ENCODE data around the gene RAI14.

RAI14 gene

DNA sequence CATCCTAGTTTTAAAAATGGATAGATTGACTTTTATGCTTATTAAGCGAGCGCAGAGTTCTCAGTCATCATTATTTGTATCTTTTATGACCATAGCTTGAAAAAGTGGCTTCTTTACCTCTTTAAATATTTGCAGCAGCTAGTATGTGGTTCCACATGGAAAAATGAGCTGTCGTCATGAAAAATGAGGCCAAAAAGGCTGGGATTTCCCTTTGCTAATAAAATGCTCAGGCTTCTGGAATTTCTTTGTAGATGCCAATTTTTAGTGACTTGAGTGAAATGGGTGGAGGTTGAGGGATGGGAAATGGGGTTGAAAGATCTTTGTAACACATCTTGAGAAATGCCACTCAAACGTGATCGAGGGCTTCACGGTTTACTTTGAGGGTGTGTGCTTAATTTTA lies 35.2 kb downstream of the RAI14 start:
- Histone ChIP-seq H3K4me2 (ENCODE audit: low read length) (no peak overlapping the region), H3K36me3 (ENCODE audit: control insufficient read depth, low read length) (no peaks in the 10 kb centered on the region), H4K20me1 (ENCODE audit: control insufficient read depth, insufficient read depth, low read depth, low read length) (no peaks in the 10 kb centered on the region), H3K9me2 (replicated peaks; ENCODE audit: control insufficient read depth, low read length) (no peaks in the 10 kb centered on the region), H3K4me1 (ENCODE audit: control insufficient read depth, low read length) (no peaks in the 10 kb centered on the region), H3K9me3 (ENCODE audit: control insufficient read depth, insufficient read depth, low read length) (no peaks in the 10 kb centered on the region), H3K4me3 (ENCODE audit: low read length) (no peak overlapping the region), H3K79me2 (ENCODE audit: control insufficient read depth, low read length) (no peaks in the 10 kb centered on the region), H3K27ac (ENCODE audit: low read depth, low read length) (no peak overlapping the region), H3K27me3 (ENCODE audit: control insufficient read depth, low read length) (no peaks in the 10 kb centered on the region), H3F3A (ENCODE audit: control insufficient read depth, insufficient read depth) (no peaks in the 10 kb centered on the region)
- TF ChIP-seq, protein P1, sequence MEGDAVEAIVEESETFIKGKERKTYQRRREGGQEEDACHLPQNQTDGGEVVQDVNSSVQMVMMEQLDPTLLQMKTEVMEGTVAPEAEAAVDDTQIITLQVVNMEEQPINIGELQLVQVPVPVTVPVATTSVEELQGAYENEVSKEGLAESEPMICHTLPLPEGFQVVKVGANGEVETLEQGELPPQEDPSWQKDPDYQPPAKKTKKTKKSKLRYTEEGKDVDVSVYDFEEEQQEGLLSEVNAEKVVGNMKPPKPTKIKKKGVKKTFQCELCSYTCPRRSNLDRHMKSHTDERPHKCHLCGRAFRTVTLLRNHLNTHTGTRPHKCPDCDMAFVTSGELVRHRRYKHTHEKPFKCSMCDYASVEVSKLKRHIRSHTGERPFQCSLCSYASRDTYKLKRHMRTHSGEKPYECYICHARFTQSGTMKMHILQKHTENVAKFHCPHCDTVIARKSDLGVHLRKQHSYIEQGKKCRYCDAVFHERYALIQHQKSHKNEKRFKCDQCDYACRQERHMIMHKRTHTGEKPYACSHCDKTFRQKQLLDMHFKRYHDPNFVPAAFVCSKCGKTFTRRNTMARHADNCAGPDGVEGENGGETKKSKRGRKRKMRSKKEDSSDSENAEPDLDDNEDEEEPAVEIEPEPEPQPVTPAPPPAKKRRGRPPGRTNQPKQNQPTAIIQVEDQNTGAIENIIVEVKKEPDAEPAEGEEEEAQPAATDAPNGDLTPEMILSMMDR (IDR thresholded peaks at IDR 0.05; ENCODE audit: low read depth, low read length, poor library complexity, severe bottlenecking): no peak
- TF ChIP-seq EZH2phosphoT487 (IDR thresholded peaks at IDR 0.05; ENCODE audit: borderline replicate concordance, low read length): no peak

DNA sequence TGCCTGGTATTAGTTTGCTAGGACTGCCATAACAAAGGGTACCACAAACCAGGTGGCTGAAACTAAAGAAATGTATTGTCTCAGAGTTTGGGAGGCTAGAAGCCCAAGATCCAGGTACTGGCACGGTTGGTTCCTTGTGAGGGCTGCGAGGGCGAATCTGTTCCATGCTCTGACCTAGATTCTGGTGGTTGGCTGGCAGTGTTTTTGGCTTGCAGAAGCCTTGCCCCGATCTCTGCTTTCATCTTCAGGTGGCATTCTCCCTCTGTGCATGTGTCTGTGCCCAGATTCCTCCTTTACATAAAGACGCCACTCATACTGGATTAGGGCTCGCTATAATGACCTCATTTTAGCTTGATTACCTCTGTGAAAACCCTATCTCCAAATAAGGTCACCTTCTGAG lies 36.7 kb downstream of the RAI14 start:
- Histone ChIP-seq H3K27me3 (ENCODE audit: control insufficient read depth, low read length) (no peaks in the 10 kb centered on the region), H3K36me3 (ENCODE audit: control insufficient read depth, low read length) (no peaks in the 10 kb centered on the region), H3K4me1 (ENCODE audit: control insufficient read depth, low read length) (no peaks in the 10 kb centered on the region), H3F3A (ENCODE audit: control insufficient read depth, insufficient read depth) (no peaks in the 10 kb centered on the region), H4K20me1 (ENCODE audit: control insufficient read depth, insufficient read depth, low read depth, low read length) (no peaks in the 10 kb centered on the region), H3K27ac (ENCODE audit: low read depth, low read length) (no peak overlapping the region), H3K4me3 (ENCODE audit: low read length) (no peak overlapping the region), H3K9me3 (ENCODE audit: control insufficient read depth, insufficient read depth, low read length) (no peaks in the 10 kb centered on the region), H3K79me2 (ENCODE audit: control insufficient read depth, low read length) (no peaks in the 10 kb centered on the region), H3K4me2 (ENCODE audit: low read length) (no peak overlapping the region), H3K9me2 (replicated peaks; ENCODE audit: control insufficient read depth, low read length) (no peaks in the 10 kb centered on the region)
- TF ChIP-seq, protein P1 (IDR thresholded peaks at IDR 0.05; ENCODE audit: low read depth, low read length, poor library complexity, severe bottlenecking): no peak
- no peak for TF ChIP-seq EZH2phosphoT487 (IDR thresholded peaks at IDR 0.05; ENCODE audit: borderline replicate concordance, low read length)

DNA sequence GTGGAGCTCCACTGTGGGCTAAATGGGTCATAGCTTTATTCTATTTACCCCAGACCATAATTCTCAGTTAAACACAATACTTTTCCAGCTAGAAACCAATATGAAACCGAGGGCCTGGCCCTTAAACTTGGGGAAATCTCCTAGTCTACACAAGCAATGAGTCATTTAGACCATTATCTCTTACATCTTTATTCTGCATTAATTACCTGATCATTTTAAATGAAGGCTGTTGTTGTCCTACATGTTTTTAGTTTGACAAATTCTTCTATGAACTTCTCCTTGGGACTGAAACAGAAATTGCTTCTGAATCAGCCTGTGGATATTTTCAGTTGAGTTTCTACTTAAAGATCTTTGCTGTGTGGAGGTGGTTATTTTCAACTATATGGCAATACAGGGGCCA lies 37.9 kb downstream of the RAI14 start:
- no peaks in the 10 kb centered on the region for H3K9me3 ChIP-seq (ENCODE audit: control insufficient read depth, insufficient read depth, low read length)
- no peak overlapping the region for H3K4me2 ChIP-seq (ENCODE audit: low read length)
- no peaks in the 10 kb centered on the region for H3F3A ChIP-seq (ENCODE audit: control insufficient read depth, insufficient read depth)
- no peaks in the 10 kb centered on the region for H3K4me1 ChIP-seq (ENCODE audit: control insufficient read depth, low read length)
- H3K79me2 ChIP-seq (ENCODE audit: control insufficient read depth, low read length): no peaks in the 10 kb centered on the region
- H3K9me2 ChIP-seq (replicated peaks; ENCODE audit: control insufficient read depth, low read length): no peaks in the 10 kb centered on the region
- TF ChIP-seq, protein P1 (IDR thresholded peaks at IDR 0.05; ENCODE audit: low read depth, low read length, poor library complexity, severe bottlenecking): no peak
- no peak for TF ChIP-seq EZH2phosphoT487 (IDR thresholded peaks at IDR 0.05; ENCODE audit: borderline replicate concordance, low read length)
- H3K4me3 ChIP-seq (ENCODE audit: low read length): no peak overlapping the region
- H4K20me1 ChIP-seq (ENCODE audit: control insufficient read depth, insufficient read depth, low read depth, low read length): no peaks in the 10 kb centered on the region
- H3K27ac ChIP-seq (ENCODE audit: low read depth, low read length): no peak overlapping the region
- H3K36me3 ChIP-seq (ENCODE audit: control insufficient read depth, low read length): no peaks in the 10 kb centered on the region
- no peaks in the 10 kb centered on the region for H3K27me3 ChIP-seq (ENCODE audit: control insufficient read depth, low read length)

DNA sequence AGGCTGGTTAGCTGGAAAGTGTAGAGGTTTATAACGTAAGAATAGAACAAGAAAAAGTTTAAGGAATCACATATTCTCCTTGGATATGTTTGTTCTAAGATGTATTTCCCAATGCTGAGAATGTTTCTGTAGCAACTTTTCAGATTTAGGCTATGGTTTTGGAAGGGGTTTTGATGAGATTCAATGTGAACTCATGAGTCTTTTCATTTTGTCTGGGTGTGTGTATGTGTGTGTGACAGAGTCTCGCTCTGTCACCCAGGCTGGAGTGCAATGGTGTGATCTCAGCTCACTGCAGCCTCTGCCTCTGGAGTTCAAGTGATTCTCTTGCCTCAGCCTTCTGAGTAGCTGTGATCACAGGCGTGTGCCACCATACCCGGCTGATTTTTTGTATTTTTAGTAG lies 38.6 kb downstream of the RAI14 start:
- Histone ChIP-seq H3K27ac (ENCODE audit: low read depth, low read length) (no peak overlapping the region), H3K79me2 (ENCODE audit: control insufficient read depth, low read length) (no peaks in the 10 kb centered on the region), H3F3A (ENCODE audit: control insufficient read depth, insufficient read depth) (no peaks in the 10 kb centered on the region), H3K4me2 (ENCODE audit: low read length) (no peak overlapping the region), H3K4me1 (ENCODE audit: control insufficient read depth, low read length) (no peaks in the 10 kb centered on the region), H3K9me3 (ENCODE audit: control insufficient read depth, insufficient read depth, low read length) (no peaks in the 10 kb centered on the region), H4K20me1 (ENCODE audit: control insufficient read depth, insufficient read depth, low read depth, low read length) (no peaks in the 10 kb centered on the region), H3K9me2 (replicated peaks; ENCODE audit: control insufficient read depth, low read length) (no peaks in the 10 kb centered on the region), H3K36me3 (ENCODE audit: control insufficient read depth, low read length) (no peaks in the 10 kb centered on the region), H3K27me3 (ENCODE audit: control insufficient read depth, low read length) (no peaks in the 10 kb centered on the region), H3K4me3 (ENCODE audit: low read length) (no peak overlapping the region)
- TF ChIP-seq, protein P1 (IDR thresholded peaks at IDR 0.05; ENCODE audit: low read depth, low read length, poor library complexity, severe bottlenecking): no peak
- no peak for TF ChIP-seq EZH2phosphoT487 (IDR thresholded peaks at IDR 0.05; ENCODE audit: borderline replicate concordance, low read length)
